ENCODE measurements around the gene NPTX1.
"Not testable (repeated sequence)": the region's sequence is repeated elsewhere in the genome, so short reads cannot be mapped to it uniquely, and the experiment has no call there.

NPTX1 gene

GRCh38 chr17:80510772-80511171, 34.4 kb upstream of the NPTX1 start:
- Histone ChIP-seq H3K9ac (ENCODE audit: low read depth, low read length) (no peak overlapping the region), H3K4me3 (ENCODE audit: low read depth in 1 of 2, low read length in 2 of 2) (no peak overlapping the region), H4K20me1 (ENCODE audit: insufficient read depth, low read length) (no peaks in the 10 kb centered on the region), H3K27ac (ENCODE audit: low read length) (no peak overlapping the region), H3K4me1 (ENCODE audit: insufficient read depth, low read length) (no peaks in the 10 kb centered on the region), H3K9me3 (ENCODE audit: insufficient read depth, low read length, severe bottlenecking) (no peaks in the 10 kb centered on the region), H3K79me2 (ENCODE audit: insufficient read depth, low read length) (no peaks in the 10 kb centered on the region), H3K4me2 (ENCODE audit: insufficient read depth, low read length) (no peak overlapping the region), H2AFZ (ENCODE audit: low read depth, low read length) (no peak overlapping the region), H3K36me3 (ENCODE audit: insufficient read depth, low read length) (no peaks in the 10 kb centered on the region), H3K27me3 (ENCODE audit: insufficient read depth, low read length, poor library complexity) (no peaks in the 10 kb centered on the region)
- no peak for DNase-seq
- TF ChIP-seq, protein P1, sequence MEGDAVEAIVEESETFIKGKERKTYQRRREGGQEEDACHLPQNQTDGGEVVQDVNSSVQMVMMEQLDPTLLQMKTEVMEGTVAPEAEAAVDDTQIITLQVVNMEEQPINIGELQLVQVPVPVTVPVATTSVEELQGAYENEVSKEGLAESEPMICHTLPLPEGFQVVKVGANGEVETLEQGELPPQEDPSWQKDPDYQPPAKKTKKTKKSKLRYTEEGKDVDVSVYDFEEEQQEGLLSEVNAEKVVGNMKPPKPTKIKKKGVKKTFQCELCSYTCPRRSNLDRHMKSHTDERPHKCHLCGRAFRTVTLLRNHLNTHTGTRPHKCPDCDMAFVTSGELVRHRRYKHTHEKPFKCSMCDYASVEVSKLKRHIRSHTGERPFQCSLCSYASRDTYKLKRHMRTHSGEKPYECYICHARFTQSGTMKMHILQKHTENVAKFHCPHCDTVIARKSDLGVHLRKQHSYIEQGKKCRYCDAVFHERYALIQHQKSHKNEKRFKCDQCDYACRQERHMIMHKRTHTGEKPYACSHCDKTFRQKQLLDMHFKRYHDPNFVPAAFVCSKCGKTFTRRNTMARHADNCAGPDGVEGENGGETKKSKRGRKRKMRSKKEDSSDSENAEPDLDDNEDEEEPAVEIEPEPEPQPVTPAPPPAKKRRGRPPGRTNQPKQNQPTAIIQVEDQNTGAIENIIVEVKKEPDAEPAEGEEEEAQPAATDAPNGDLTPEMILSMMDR (IDR thresholded peaks at IDR 0.05; ENCODE audit: borderline replicate concordance, extremely low read depth, low read length, poor library complexity, severe bottlenecking): no peak
- no peak for TF ChIP-seq EZH2 (IDR thresholded peaks at IDR 0.05; ENCODE audit: borderline replicate concordance, low read depth, low read length, severe bottlenecking)
- ATAC-seq (ENCODE audit: insufficient read depth, low read depth): no peak

- Histone ChIP-seq H3K4me1 (ENCODE audit: insufficient read depth, low read length) (no peaks in the 10 kb centered on the region), H4K20me1 (ENCODE audit: insufficient read depth, low read length) (no peaks in the 10 kb centered on the region), H3K9me3 (ENCODE audit: insufficient read depth, low read length, severe bottlenecking) (no peaks in the 10 kb centered on the region), H3K79me2 (ENCODE audit: insufficient read depth, low read length) (no peaks in the 10 kb centered on the region), H2AFZ (ENCODE audit: low read depth, low read length) (no peak overlapping the region), H3K36me3 (ENCODE audit: insufficient read depth, low read length) (no peaks in the 10 kb centered on the region), H3K4me2 (ENCODE audit: insufficient read depth, low read length) (no peak overlapping the region), H3K27ac (ENCODE audit: low read length) (no peak overlapping the region), H3K9ac (ENCODE audit: low read depth, low read length) (no peak overlapping the region), H3K27me3 (ENCODE audit: insufficient read depth, low read length, poor library complexity) (no peaks in the 10 kb centered on the region), H3K4me3 (ENCODE audit: low read depth in 1 of 2, low read length in 2 of 2) (no peak overlapping the region)
- DNase-seq: no peak
- no peak for ATAC-seq (ENCODE audit: insufficient read depth, low read depth)
- TF ChIP-seq, protein P1 (IDR thresholded peaks at IDR 0.05; ENCODE audit: borderline replicate concordance, extremely low read depth, low read length, poor library complexity, severe bottlenecking): no peak
- TF ChIP-seq EZH2 (IDR thresholded peaks at IDR 0.05; ENCODE audit: borderline replicate concordance, low read depth, low read length, severe bottlenecking): no peak
These were observed 33.7 kb upstream of the NPTX1 start for GRCh38 chr17:80510132-80510531.

GRCh38 chr17:80509311-80509710, 32.9 kb upstream of the NPTX1 start:
- DNase-seq: no peak
- Histone ChIP-seq H3K36me3 (ENCODE audit: insufficient read depth, low read length) (no peaks in the 10 kb centered on the region), H3K4me1 (ENCODE audit: insufficient read depth, low read length) (no peaks in the 10 kb centered on the region), H3K4me3 (ENCODE audit: low read depth in 1 of 2, low read length in 2 of 2) (no peak overlapping the region), H3K9ac (ENCODE audit: low read depth, low read length) (no peak overlapping the region), H3K79me2 (ENCODE audit: insufficient read depth, low read length) (no peaks in the 10 kb centered on the region), H4K20me1 (ENCODE audit: insufficient read depth, low read length) (no peaks in the 10 kb centered on the region), H3K27ac (ENCODE audit: low read length) (no peak overlapping the region), H3K4me2 (ENCODE audit: insufficient read depth, low read length) (no peak overlapping the region), H2AFZ (ENCODE audit: low read depth, low read length) (no peak overlapping the region), H3K27me3 (ENCODE audit: insufficient read depth, low read length, poor library complexity) (no peaks in the 10 kb centered on the region), H3K9me3 (ENCODE audit: insufficient read depth, low read length, severe bottlenecking) (no peaks in the 10 kb centered on the region)
- no peak for ATAC-seq (ENCODE audit: insufficient read depth, low read depth)
- TF ChIP-seq EZH2 (IDR thresholded peaks at IDR 0.05; ENCODE audit: borderline replicate concordance, low read depth, low read length, severe bottlenecking): no peak
- TF ChIP-seq, protein P1 (IDR thresholded peaks at IDR 0.05; ENCODE audit: borderline replicate concordance, extremely low read depth, low read length, poor library complexity, severe bottlenecking): no peak

DNA sequence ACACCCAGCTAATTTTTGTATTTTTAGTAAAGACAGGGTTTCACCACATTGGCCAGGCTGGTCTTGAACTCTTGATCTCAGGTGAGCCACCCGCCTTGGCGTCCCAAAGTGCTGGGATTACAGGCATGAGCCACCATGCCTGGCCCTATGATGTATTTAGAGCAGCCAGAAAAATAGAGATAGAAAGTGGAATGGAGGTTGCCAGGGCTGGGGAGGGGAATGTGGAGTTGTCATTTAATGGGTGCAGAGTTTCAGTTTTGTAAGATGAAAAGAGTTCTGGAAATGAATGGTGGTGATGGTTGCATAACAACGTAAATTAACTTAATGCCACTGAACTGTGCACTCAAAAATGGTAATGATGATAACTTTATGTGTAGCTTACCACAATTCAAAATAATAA, 31.6 kb upstream of the NPTX1 start:
- Histone ChIP-seq H3K4me1 (ENCODE audit: insufficient read depth, low read length) (no peaks in the 10 kb centered on the region), H3K9me3 (ENCODE audit: insufficient read depth, low read length, severe bottlenecking) (no peaks in the 10 kb centered on the region), H3K27me3 (ENCODE audit: insufficient read depth, low read length, poor library complexity) (no peaks in the 10 kb centered on the region), H3K27ac (ENCODE audit: low read length) (no peak overlapping the region), H3K79me2 (ENCODE audit: insufficient read depth, low read length) (no peaks in the 10 kb centered on the region), H3K9ac (ENCODE audit: low read depth, low read length) (no peak overlapping the region), H3K36me3 (ENCODE audit: insufficient read depth, low read length) (no peaks in the 10 kb centered on the region), H4K20me1 (ENCODE audit: insufficient read depth, low read length) (no peaks in the 10 kb centered on the region), H3K4me3 (ENCODE audit: low read depth in 1 of 2, low read length in 2 of 2) (no peak overlapping the region), H2AFZ (ENCODE audit: low read depth, low read length) (no peak overlapping the region), H3K4me2 (ENCODE audit: insufficient read depth, low read length) (no peak overlapping the region)
- ATAC-seq (ENCODE audit: insufficient read depth, low read depth): no peak
- DNase-seq: no peak
- no peak for TF ChIP-seq EZH2 (IDR thresholded peaks at IDR 0.05; ENCODE audit: borderline replicate concordance, low read depth, low read length, severe bottlenecking)
- TF ChIP-seq, protein P1 (IDR thresholded peaks at IDR 0.05; ENCODE audit: borderline replicate concordance, extremely low read depth, low read length, poor library complexity, severe bottlenecking): no peak

GRCh38 chr17:80507177-80507576, 30.8 kb upstream of the NPTX1 start:
- ATAC-seq (ENCODE audit: insufficient read depth, low read depth); H4K20me1 ChIP-seq (ENCODE audit: insufficient read depth, low read length); H3K79me2 ChIP-seq (ENCODE audit: insufficient read depth, low read length); H3K4me2 ChIP-seq (ENCODE audit: insufficient read depth, low read length); H3K9me3 ChIP-seq (ENCODE audit: insufficient read depth, low read length, severe bottlenecking); H3K27me3 ChIP-seq (ENCODE audit: insufficient read depth, low read length, poor library complexity); H3K4me3 ChIP-seq (ENCODE audit: low read depth in 1 of 2, low read length in 2 of 2); H3K4me1 ChIP-seq (ENCODE audit: insufficient read depth, low read length); H3K9ac ChIP-seq (ENCODE audit: low read depth, low read length); H3K36me3 ChIP-seq (ENCODE audit: insufficient read depth, low read length); DNase-seq; H2AFZ ChIP-seq (ENCODE audit: low read depth, low read length); H3K27ac ChIP-seq (ENCODE audit: low read length): not testable (repeated sequence)
